Measurements from ENCODE around the gene ANKRD26.

The ANKRD26 gene

GRCh38 chr10:27104919-27105318, 4.6 kb upstream of the ANKRD26 start:
- no peaks in the 10 kb centered on the region for H3K9me3 ChIP-seq (ENCODE audit: insufficient read depth, low read length)
- H3K36me3 ChIP-seq (ENCODE audit: insufficient read depth, insufficient read length, low read length), result peaks cover 28% of the 10 kb centered on the region
- peaks cover 5% of the 10 kb centered on the region for H3K4me1 ChIP-seq (ENCODE audit: insufficient read depth, insufficient read length)
- DNase-seq (ENCODE audit: low read depth, low spot score), result no peak
- no peak overlapping the region for H3K9ac ChIP-seq (ENCODE audit: insufficient read length, low read depth)
- no peaks in the 10 kb centered on the region for H3K27me3 ChIP-seq (ENCODE audit: insufficient read depth, insufficient read length)
- TF ChIP-seq ZNF274 (IDR thresholded peaks at IDR 0.05; ENCODE audit: low read depth, low read length), result no peak
- TF ChIP-seq YY1 (IDR thresholded peaks at IDR 0.05; ENCODE audit: insufficient read depth, insufficient read length), result no peak
- no peak for TF ChIP-seq SUZ12 (IDR thresholded peaks at IDR 0.05; ENCODE audit: extremely low read depth, insufficient read depth, insufficient read length)
- H3K4me3 ChIP-seq (ENCODE audit: insufficient read length, low read depth), result no peak overlapping the region

DNA sequence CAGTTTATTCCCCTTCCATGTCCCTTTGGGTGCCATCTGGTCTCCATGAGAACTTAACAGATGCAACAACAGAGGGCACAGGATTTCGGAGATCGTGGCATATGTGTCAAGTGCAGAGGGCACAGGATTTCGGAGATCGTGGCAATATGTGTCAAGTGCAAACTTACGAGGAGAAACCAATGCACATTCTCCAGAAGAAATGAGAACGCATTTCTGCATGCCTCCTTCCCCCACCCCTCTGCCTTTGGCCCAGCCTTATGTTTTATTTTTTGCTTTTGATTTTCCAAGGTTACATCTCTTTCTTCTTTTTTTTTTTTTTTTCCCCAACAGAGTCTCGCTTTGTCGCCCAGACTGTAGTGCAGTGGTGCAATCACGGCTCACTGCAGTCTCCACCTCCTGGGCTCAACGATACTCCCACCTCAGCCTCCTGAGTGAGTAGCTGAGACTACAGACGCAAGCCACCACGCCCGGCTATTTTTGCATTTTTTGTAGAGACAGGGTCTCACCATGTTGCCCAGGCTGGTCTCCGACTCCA, 586 bp upstream of the ANKRD26 start:
- no peaks in the 10 kb centered on the region for H3K27me3 ChIP-seq (ENCODE audit: insufficient read depth, insufficient read length)
- DNase-seq (ENCODE audit: low read depth, low spot score), result no peak
- H3K4me1 ChIP-seq (ENCODE audit: insufficient read depth, insufficient read length), result peaks cover 5% of the 10 kb centered on the region
- H3K4me3 ChIP-seq (ENCODE audit: insufficient read length, low read depth), result peak overlapping the region; percentile 27
- no peak for TF ChIP-seq SUZ12 (IDR thresholded peaks at IDR 0.05; ENCODE audit: extremely low read depth, insufficient read depth, insufficient read length)
- no peak for TF ChIP-seq ZNF274 (IDR thresholded peaks at IDR 0.05; ENCODE audit: low read depth, low read length)
- no peak for TF ChIP-seq YY1 (IDR thresholded peaks at IDR 0.05; ENCODE audit: insufficient read depth, insufficient read length)
- peaks cover 17% of the 10 kb centered on the region for H3K36me3 ChIP-seq (ENCODE audit: insufficient read depth, insufficient read length, low read length)
- no peaks in the 10 kb centered on the region for H3K9me3 ChIP-seq (ENCODE audit: insufficient read depth, low read length)
- peak overlapping the region; percentile 88 for H3K9ac ChIP-seq (ENCODE audit: insufficient read length, low read depth)

DNA sequence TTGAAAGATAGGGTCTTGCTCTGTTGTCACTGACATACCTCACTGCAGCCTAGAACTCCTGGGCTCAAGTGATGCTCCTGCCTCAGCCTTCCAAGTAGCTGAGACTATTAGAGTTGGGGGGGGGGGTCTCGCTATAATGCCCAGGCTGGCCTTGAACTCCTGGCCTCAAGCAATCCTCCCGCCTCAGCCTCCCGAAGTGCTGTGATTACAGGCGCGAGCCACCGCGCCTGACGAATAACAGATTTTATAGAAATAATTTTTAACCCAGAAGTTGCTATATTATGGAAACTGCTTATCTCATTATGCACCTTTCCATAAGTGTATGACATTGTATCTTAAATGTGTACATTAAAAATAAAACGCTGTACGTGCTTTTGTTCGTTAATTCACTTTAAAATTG, 846 bp downstream of the ANKRD26 start:
- Histone ChIP-seq H3K4me3 (ENCODE audit: insufficient read length, low read depth) (peak overlapping the region; percentile 81), H3K36me3 (ENCODE audit: insufficient read depth, insufficient read length, low read length) (peaks cover 19% of the 10 kb centered on the region), H3K9ac (ENCODE audit: insufficient read length, low read depth) (peak overlapping the region; percentile 88), H3K4me1 (ENCODE audit: insufficient read depth, insufficient read length) (no peaks in the 10 kb centered on the region), H3K27me3 (ENCODE audit: insufficient read depth, insufficient read length) (no peaks in the 10 kb centered on the region), H3K9me3 (ENCODE audit: insufficient read depth, low read length) (no peaks in the 10 kb centered on the region; the same call in 1 of the 2 replicates)
- DNase-seq (ENCODE audit: low read depth, low spot score), result no peak
- TF ChIP-seq YY1 (IDR thresholded peaks at IDR 0.05; ENCODE audit: insufficient read depth, insufficient read length) (no peak), ZNF274 (IDR thresholded peaks at IDR 0.05; ENCODE audit: low read depth, low read length) (no peak), SUZ12 (IDR thresholded peaks at IDR 0.05; ENCODE audit: extremely low read depth, insufficient read depth, insufficient read length) (no peak)

DNA sequence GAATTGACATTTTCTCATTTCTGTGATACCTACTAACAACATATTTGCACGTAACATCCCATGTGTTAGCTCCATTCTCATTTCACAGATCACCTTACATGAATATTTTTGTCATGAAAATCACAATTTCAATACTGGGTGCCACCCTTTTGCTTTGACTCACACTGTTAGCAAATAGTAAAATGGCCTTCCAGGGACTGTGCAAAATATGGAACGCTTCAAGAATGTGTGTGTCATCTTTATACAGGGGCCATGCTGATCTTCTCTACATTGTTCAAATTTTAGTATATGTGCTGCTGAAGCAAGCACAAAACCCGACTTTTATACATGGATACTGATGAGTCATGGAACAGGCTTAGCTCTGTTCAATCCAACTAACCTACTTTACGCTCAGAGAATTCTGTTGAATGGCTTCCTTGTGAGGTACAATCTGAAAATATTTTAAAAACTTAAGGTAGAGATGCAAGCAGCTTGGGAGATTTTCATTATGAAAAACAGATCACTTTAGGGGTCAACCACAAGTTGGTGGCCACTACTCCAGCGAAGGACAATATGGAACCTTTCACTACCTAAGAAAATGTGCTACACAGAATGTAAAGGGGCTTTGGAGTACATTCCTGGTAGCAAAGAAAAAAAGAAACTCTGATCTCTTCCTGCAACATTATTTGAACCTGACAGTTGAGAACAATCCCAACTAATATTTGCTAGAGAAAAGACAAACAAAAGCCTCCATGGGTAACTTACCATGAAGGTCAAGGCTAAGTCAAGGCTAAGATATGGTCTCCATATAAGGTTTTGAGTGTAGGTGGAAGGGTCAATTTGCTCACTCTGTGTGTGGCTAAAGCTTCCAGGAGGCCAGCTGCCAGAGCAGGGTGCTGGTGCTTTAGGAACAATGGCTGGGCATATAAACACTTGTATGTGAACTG, 11.9 kb downstream of the ANKRD26 start:
- Histone ChIP-seq H3K36me3 (ENCODE audit: insufficient read depth, insufficient read length, low read length) (peaks cover 78% of the 10 kb centered on the region), H3K9me3 (ENCODE audit: insufficient read depth, low read length) (no peaks in the 10 kb centered on the region), H3K4me1 (ENCODE audit: insufficient read depth, insufficient read length) (no peaks in the 10 kb centered on the region), H3K27me3 (ENCODE audit: insufficient read depth, insufficient read length) (no peaks in the 10 kb centered on the region), H3K4me3 (ENCODE audit: insufficient read length, low read depth) (no peak overlapping the region), H3K9ac (ENCODE audit: insufficient read length, low read depth) (no peak overlapping the region)
- DNase-seq (ENCODE audit: low read depth, low spot score), result no peak
- TF ChIP-seq YY1 (IDR thresholded peaks at IDR 0.05; ENCODE audit: insufficient read depth, insufficient read length) (no peak), ZNF274 (IDR thresholded peaks at IDR 0.05; ENCODE audit: low read depth, low read length) (no peak), SUZ12 (IDR thresholded peaks at IDR 0.05; ENCODE audit: extremely low read depth, insufficient read depth, insufficient read length) (no peak)

- no peaks in the 10 kb centered on the region for H3K27me3 ChIP-seq (ENCODE audit: insufficient read depth, insufficient read length)
- TF ChIP-seq SUZ12 (IDR thresholded peaks at IDR 0.05; ENCODE audit: extremely low read depth, insufficient read depth, insufficient read length), result no peak
- peak; percentile 15 for DNase-seq (ENCODE audit: low read depth, low spot score)
- H3K4me1 ChIP-seq (ENCODE audit: insufficient read depth, insufficient read length), result no peaks in the 10 kb centered on the region
- H3K4me3 ChIP-seq (ENCODE audit: insufficient read length, low read depth), result no peak overlapping the region
- no peaks in the 10 kb centered on the region for H3K9me3 ChIP-seq (ENCODE audit: insufficient read depth, low read length)
- H3K9ac ChIP-seq (ENCODE audit: insufficient read length, low read depth), result no peak overlapping the region
- H3K36me3 ChIP-seq (ENCODE audit: insufficient read depth, insufficient read length, low read length), result peaks cover 68% of the 10 kb centered on the region
These were observed 27.7 kb downstream of the ANKRD26 start for GRCh38 chr10:27072436-27073114.

DNA sequence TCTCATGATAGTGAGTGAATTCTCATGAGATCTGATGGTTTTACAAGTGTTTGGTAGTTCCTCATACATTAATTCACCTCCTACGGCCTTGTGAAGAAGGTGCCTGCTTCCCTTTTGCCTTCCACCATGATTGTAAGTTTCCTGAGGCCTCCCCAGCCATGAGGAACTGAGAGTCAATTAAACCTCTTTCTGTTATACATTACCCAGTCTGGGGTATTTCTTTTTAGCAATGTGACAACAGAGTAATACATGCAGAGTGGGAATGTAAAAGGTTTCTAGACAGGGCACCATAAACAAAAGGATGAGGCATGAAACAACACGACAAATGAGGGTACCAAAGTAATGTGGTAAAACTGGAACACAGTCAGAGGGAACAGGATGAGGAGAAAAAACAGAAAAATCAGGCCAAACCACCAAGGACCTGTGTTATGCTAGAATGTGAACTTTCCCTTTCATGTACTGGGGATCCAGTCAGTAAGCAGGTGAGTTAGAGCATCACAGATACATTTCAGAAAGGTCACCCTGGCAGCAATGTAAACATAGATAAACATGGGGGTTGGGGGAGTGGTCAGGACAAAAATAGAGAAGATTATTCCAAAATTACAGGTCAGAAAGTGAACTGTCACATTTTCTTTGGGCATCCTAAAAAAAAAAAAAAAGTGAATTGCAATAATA, 31.9 kb downstream of the ANKRD26 start:
- no peak for DNase-seq (ENCODE audit: low read depth, low spot score)
- Histone ChIP-seq H3K4me3 (ENCODE audit: insufficient read length, low read depth) (no peak overlapping the region), H3K36me3 (ENCODE audit: insufficient read depth, insufficient read length, low read length) (peaks cover 64% of the 10 kb centered on the region), H3K4me1 (ENCODE audit: insufficient read depth, insufficient read length) (no peaks in the 10 kb centered on the region), H3K9me3 (ENCODE audit: insufficient read depth, low read length) (no peaks in the 10 kb centered on the region), H3K27me3 (ENCODE audit: insufficient read depth, insufficient read length) (no peaks in the 10 kb centered on the region), H3K9ac (ENCODE audit: insufficient read length, low read depth) (no peak overlapping the region)
- TF ChIP-seq YY1 (IDR thresholded peaks at IDR 0.05; ENCODE audit: insufficient read depth, insufficient read length), result no peak
- TF ChIP-seq ZNF274 (IDR thresholded peaks at IDR 0.05; ENCODE audit: low read depth, low read length), result no peak
- no peak for TF ChIP-seq SUZ12 (IDR thresholded peaks at IDR 0.05; ENCODE audit: extremely low read depth, insufficient read depth, insufficient read length)

All from NT2/D1 (cell line).